Astrocyte of the spinal cord (primary cell): ENCODE measurements around the gene DEFB125.

ENCODE experiments used
- DNase-seq: peaks from one replicate; pipeline ENCODE4 v3.0.0; 2011; ENCODE audit warnings: low read depth, low spot score
- H3K4me3 ChIP-seq: 2 replicates; pipeline ENCODE4 v1.5.1; 2011; ENCODE audit warnings: low read depth, mild to moderate bottlenecking, low read length, moderate library complexity
- in situ Hi-C: cut with HindIII; loops from 2 replicates; pipeline ENCODE4 v1.10.0; 2017; ENCODE audit warnings: low sequenced_read_pairs
- TF ChIP-seq, protein P1 (sequence below): IDR thresholded peaks from 2 replicates; pipeline ENCODE4 v1.5.1; 2012; ENCODE audit warnings: low read depth, mild to moderate bottlenecking, low read length, inconsistent platforms

DEFB125 gene

DNA sequence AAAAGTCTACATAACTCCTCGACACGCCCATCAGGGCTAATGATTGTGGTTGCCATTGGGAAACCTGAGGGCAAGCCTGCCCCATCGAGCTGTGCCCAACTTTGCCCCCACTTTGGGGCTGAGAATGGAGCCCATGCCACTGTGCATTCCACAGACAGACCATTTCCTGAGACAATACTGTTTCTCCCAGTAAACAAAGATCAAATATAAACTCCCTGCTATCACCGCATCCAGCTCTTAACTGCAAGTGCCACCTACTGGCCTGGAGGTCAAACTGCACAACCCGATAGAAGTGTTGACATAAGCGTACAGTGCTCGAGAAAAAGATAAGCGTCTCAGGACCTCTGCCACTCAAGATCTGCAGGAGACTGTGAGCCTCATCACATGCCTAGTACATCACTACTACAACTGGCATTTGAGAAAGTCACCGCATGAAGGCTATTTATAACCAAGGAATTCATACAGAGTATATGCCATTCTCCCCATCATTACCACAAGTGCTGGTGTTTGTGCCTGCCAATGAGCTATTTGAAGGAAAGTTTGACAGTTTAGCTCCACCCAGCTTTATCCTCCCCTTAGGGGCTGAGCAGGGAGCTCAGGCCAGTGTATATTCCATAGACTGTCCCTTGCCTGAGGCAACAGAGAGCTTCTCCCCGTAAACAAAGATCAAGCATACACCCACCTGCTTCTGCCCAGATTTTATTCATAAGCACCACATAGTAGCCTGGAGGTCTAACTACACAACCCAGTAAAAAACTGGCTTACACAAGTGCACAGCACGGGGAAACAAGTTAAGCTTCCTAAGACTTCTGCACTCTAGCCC, 50.4 kb downstream of the DEFB125 start:
- no peak for DNase-seq
- TF ChIP-seq, protein P1, sequence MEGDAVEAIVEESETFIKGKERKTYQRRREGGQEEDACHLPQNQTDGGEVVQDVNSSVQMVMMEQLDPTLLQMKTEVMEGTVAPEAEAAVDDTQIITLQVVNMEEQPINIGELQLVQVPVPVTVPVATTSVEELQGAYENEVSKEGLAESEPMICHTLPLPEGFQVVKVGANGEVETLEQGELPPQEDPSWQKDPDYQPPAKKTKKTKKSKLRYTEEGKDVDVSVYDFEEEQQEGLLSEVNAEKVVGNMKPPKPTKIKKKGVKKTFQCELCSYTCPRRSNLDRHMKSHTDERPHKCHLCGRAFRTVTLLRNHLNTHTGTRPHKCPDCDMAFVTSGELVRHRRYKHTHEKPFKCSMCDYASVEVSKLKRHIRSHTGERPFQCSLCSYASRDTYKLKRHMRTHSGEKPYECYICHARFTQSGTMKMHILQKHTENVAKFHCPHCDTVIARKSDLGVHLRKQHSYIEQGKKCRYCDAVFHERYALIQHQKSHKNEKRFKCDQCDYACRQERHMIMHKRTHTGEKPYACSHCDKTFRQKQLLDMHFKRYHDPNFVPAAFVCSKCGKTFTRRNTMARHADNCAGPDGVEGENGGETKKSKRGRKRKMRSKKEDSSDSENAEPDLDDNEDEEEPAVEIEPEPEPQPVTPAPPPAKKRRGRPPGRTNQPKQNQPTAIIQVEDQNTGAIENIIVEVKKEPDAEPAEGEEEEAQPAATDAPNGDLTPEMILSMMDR = no peak
- H3K4me3 ChIP-seq = no peak overlapping the region
- in situ Hi-C loops = no loop called here

DNA sequence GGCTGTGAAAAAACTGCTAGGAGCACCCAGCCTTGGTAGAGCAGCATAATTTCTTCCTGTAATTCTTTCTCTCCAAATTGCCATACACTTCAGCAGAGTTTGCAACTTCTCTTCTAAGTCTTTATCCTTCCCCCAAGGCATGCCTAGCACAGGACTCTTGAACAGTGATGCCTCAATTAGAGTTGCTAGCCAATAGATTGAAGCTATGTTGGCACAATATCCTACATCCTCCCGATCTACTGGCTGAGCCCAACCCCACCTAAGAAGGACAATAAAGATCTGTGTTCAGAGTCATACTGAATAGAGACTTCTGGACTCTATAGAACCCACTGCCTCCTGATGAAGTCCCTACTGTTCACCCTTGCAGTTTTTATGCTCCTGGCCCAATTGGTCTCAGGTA, 54.8 kb downstream of the DEFB125 start, which contains the start of gene DEFB126:
Gene DEFB126 (plus strand): TSS at position 301 of the 400 bp plus-strand sequence. CDS start 39 bp downstream, at position 340.
- H3K4me3 ChIP-seq = no peak within 1 kb of the TSS
- DNase-seq = no peak
- TF ChIP-seq, protein P1 = no peak
- in situ Hi-C loops = no loop called here

DNA sequence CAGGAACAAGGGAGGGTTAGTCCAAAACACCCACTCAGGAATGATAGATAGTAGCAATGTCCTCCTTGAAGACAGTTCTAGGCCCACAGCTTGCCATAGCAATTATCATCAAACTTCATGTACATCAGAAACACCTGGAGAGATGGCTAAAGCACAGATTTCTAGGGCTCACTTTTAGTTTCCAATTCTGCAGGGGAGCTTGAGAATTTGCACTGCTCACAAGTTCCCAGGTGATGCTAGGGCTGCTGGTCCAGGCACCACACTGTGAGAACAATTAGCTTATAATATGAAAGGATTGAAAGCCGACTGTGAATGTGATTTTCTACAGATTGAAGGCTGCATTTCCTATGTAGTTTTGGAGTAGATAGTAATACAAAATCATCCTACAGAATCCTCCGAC, 58.4 kb downstream of the DEFB125 start:
- H3K4me3 ChIP-seq = no peak overlapping the region
- TF ChIP-seq, protein P1 = no peak
- DNase-seq = no peak
- in situ Hi-C loops = no loop called here
